ENCODE data around the gene SARDH.

The SARDH gene

GRCh38 chr9:133737774-133738639 lies at the start of gene SARDH:
TSS of gene SARDH (minus strand) at chr9:133738352. CDS start at chr9:133734173, 4,179 bp downstream.
- peak; percentile 76 for DNase-seq

DNA sequence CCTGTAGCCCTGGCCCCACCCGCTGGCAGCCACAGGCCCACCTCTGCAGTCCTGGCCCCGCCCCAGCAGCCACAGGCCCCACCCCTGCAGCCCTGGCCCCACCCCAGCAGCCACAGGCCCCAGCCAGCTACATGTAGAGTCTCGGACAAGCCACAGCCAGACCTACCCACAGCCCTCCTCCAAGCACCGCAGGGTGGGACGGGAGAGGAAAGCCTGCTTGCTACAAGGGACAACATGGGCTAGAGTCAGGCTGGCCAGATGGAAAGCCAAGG lies 49.5 kb upstream of the SARDH start:
- no peak for DNase-seq

DNA sequence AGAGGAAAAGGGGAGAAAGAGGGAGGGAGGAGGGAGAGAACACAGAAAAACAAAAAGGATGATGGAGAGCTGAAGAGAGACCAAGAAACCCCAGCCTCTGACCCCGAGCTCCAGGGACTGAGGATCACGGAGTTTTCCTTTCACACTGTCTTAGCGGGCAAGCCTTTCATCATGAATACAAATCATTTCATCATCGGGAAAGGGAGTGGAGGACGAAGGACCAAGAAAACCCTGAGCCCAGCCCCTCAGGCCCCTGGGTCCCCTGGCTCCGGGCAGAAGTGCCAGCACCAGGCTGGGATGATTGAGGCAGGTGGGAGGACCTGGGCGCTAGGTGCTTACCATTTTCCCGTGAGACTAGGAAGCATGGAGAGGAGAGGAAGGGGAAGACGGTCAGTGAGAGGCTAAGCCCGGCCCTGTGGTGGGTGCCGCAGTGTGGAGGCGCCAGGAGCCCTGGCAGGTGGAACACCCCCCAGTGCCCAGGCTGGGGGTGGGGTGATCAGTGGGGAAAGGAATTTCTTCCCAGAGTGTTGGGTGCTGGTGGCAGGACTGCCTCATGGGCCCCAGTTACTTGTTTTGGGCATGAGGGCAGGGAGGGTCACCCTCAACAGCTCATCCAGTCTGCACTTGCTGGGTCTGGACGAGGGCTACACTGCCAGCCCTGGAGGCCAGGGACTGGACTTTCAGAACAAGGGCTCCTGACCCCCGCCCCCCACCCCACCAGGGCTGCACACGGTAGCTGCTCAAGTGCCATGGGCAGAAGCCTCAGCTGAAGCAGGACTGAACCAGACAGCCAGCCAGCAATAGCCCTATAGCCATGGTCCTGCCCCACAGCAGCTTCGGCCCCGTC lies 49.0 kb upstream of the SARDH start:
- DNase-seq, result no peak

DNA sequence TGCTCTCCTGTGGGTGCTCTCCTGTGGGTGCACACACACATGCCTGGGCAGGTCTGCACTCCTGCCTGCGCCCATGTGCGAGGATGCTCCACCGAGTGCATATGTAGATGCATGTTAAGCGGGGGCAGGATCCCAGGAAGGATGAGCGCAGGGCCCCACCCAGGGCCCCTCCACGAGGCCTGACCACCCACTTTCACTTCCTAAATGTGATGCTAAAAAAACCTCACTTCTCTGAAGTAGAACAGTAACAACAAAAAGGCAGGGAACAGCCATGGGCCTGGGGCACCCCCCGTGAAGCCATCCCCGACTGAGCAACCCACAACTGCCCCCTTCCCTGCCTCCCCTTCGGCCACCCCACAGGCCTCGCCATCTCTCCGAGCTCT lies 48.2 kb upstream of the SARDH start:
- DNase-seq, result no peak

- DNase-seq, result no peak
Observed at GRCh38 chr9:133785753-133786370, 47.7 kb upstream of the SARDH start.

DNA sequence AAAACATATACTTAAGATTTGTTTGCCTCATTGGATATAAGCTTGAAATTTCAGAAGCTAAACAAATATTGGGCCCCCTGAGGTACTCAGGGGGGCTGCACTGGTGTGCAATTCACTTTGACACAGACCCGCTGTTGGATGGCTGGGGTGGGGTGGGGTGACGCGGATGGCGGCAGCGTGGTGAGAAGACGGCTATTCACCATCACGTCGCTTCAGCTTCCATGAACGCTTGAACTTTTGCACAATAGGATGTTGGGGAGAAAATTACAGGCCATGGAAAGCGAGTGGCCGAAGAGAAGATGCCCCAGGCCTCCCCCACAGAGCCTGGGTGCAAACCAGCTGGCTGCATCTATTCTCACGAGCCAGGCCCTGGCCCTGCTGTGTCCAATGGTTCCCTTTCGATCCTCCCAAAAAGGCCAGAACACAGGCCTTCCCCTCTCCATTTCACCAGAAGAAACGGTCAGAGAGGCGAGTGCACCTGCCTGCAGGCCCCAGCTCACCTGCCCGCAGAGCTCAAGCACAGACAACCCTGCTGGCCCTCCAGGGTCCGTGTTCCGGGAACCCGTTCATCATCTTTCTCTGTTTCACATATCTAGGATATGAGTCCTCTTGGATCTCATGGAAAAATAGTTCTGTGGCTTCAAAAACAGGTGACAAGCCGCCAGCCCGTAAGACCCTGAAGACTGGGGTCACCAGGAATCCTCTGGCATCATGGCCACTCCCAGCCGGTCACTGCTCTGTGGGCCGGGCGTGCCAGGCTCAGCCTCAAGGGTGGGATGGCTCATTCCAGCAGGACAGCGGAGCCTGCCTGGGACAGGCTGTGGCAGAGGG lies 46.8 kb upstream of the SARDH start:
- no peak for DNase-seq

DNA sequence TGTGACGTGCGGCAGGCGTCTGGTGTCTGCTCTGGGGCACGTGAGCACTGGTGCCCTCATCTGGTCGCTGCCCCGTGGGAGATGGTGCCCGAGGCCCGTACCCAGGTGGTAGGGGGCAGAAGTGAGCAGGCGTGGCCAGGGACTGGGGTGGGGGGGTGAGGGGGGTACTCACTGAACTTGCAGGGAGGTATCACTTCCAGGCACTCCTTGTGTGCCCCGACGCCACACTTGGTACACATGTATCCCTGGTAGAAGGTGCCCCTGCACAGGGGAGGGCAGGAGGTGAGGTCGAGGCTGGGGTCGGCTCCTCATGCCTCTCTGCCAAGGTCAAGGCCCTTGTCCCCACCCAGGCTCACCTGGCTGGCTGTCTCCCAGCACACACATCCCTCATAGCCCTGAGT lies 45.2 kb upstream of the SARDH start:
- no peak for DNase-seq

- DNase-seq, result peak; percentile 79
Observed at GRCh38 chr9:133782157-133783130, 44.3 kb upstream of the SARDH start.

DNA sequence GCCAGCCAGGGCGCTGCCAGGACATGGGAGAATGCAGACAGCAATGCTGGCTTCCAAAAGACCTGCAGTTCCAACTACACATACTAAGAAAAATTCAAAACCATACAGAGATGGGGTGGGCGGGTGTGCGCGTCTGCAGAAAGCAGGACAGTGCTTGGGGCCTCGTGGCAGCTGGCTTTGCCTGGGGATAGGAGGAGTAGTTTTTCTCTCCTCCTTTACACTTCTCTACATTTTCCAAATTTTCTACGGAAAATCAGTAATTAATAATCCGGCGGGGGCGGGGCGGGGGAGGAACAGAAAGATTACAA lies 43.6 kb upstream of the SARDH start:
- no peak for DNase-seq

- DNase-seq, result no peak
Observed at GRCh38 chr9:133780962-133781827, 43.0 kb upstream of the SARDH start.

DNA sequence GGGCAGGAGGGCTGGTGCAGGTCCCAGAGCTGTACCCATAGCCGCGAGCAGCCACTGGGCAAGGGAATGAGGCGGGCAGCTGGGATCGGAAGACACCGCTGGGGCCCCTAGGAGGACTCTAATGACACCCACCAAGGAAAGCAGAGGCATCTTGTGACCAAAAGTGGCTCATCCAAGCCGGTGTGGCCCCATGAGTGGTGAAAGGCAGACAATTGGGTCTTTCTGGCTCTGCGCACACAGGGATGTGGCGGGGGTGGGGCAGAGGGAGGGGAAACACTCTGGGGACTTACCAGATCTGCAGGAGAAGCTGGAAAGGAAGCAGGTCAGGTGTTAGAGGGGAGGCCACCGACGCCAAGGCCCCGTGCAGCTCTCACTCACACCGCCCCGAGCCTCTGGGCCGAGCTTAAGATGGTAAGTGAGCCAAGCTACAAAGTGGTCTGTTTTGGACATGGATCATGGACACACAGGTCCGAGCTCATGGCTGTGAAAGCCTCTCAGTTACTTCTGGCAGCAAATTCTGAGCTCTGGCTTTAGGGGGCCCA lies 42.3 kb upstream of the SARDH start:
- DNase-seq, result no peak

DNA sequence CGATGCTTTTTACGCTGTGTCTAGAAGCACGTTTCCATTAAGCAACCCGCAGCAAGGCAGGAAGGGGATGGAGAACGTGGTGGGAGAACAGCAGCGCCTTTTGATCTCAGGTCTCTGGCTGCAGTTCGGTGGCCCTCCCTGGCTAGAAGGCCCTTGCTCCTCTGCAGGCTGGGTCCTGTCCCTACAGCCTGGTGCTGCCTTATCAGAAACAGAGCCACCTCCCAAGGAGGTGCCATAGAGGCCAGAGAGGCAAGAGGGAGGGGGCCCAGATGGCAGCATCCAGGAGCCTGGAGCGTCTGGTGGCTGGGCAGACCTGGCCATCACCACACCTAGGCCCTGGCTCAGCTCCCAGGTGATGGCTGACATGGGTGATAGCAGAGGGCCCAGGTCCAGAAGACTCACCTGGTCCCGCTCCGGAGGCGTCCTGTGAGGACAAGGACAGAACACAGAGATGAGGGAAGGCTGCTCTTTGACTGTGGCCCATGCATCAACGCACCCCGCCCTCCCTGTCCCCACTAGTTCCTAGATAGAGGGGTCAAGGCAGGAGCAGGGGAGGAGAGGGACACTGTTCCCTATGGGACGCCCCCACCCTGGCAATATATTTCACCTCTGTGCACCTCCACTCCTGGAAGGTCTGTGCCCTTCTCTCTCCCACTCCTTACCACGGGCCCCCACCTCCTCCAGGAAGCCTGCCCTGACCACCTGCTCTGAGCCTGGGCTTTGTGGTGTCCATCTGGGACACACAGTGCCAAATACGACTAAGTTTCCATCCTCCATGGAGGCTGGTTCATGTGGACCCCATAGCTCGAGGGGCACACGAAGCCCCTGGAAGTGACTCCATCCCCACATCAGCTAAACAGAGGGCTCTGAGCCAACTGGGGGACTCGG lies 41.6 kb upstream of the SARDH start:
- DNase-seq, result no peak

- no peak for DNase-seq
Observed at GRCh38 chr9:133779081-133779480, 40.9 kb upstream of the SARDH start.

GRCh38 chr9:133778336-133779013 lies 40.3 kb upstream of the SARDH start:
- DNase-seq, result no peak

DNA sequence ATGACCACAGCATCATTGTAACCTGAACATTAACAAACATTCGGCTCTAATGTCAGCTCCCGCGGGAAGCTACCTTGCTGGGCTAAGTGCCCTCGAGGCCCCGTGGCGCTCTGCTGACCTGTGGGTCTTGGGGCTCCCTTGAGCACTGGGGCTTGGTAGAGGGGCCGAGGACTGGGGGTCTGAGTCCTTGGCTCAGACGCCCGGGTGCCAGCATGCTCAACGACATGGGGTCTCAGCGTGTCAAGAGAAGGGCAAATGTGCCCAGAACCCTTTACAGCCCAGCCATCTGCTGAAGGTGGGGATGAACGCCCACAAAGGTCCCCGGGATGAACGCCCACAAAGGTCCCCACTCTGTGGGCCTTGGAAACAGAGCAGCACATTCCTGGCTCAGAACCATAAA lies 39.7 kb upstream of the SARDH start:
- no peak for DNase-seq

GRCh38 chr9:133777068-133777791 lies 39.1 kb upstream of the SARDH start:
- DNase-seq, result no peak

DNA sequence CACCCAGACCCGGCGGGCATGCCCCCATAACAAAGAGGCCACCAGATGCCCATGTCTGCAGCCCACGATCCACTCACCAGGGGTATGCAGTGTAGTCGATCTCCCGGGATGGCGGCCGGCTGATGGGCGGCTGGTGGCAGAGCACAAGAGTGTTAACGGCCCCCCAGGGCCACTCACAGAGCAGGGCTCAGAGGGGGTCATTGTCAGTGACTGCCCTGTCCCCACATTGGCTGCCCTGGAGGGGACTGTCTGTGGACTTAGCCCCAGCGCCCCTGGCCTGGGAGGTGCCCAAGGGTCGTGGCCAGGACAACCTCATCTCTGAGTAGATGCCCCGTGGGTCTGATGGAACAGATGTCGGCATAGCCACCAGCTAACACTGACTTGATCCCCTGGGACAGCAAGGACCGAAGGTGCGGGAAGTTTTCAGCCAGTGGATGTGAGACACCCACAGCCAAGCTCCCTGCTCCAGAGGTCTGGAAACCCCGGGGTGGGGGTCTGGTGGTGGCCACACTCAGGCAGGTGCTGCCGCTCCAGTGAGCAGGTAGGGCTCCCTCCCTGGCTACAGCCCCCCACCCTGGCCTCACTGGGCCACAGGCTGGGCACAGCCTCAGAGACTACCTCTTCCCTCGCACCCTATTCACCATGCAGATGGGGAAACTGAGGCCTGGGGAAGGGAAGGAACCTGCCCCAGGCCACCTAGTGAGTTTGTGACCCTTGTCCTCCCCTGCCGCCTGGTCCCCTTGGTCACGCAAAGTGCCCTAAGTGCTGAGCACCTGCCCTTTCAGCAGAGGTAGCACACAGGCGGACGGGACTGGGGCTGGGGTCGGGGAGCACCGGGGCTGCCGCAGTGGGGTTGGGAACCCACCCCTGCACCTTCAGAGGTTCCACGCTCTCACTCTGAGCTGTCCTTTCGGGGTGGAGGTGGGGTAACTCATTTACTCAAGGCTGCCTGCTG lies 38.1 kb upstream of the SARDH start:
- DNase-seq, result no peak

All from NCI-H2171 treated with DMSO at 0.1 percent for 48 hours (cell line).